GM19468 (cell line): ENCODE measurements around the gene HTR4.

Source experiments
- ATAC-seq: cut with Tn5 transposase; IDR thresholded peaks from one replicate; pipeline ENCODE4 v1.9.1; 2021; ENCODE audit warnings: mild to moderate bottlenecking, moderate library complexity, moderate number of reproducible peaks; ENCODE audit not compliant: unreplicated experiment; ENCODE audit errors: extremely low read depth

The HTR4 gene

DNA sequence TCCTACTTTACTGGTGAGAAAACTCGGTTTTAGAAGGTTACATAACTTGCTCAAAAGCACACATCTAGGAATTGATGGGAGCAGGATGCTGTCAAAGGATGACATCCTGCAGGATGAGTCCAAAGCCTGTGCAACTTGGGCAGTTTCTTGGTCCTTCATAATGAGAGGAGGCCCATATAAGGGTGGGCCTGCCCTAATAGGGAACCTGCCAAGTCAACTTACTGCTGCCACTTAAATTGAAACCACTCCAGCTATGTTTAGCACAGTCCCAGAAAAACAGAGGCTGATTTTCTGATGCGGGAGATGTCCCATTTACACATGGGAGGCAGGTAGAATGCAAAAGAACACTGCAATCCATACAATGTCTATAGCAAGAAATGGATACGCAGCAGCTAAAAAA, 208.7 kb downstream of the HTR4 start:
- no peak for ATAC-seq

DNA sequence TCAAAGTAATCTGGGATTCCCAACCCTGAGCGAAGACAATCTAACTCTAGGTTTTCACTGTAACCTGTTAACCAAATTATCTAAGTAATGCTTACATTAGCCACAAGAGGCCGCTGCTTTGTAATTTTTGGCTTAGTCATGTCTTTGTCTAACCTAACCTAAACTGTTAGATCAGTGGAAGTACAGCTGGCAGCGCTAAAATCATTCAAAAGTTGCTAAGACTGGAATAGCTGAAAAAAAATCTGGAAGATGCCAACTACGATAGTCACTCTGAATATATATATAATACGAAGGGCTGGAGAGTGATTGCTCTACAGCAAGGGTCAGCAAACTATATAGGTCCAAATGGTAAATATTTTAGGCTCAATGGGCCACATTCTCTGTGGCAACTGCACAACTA, 210.3 kb downstream of the HTR4 start:
- ATAC-seq = peak; percentile 91

DNA sequence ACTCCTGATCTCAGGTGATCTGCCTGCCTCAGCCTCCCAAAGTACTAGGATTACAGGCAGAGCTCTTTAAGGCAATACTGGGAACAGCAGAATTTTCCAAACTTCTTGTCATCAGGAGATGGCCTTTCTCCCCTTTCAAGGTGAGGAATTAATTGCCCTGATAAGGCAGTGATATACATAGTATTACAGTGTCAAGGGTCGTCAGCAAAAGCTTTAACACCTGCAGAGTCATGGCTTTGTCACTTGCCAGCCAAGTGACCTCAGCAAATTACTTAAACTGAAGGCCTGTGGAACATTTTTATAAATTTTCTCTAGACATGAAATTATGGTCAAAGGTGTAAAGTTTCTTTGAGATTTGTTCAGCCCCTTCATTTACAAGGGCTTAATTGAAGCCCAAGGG, 211.1 kb downstream of the HTR4 start:
- ATAC-seq = no peak

DNA sequence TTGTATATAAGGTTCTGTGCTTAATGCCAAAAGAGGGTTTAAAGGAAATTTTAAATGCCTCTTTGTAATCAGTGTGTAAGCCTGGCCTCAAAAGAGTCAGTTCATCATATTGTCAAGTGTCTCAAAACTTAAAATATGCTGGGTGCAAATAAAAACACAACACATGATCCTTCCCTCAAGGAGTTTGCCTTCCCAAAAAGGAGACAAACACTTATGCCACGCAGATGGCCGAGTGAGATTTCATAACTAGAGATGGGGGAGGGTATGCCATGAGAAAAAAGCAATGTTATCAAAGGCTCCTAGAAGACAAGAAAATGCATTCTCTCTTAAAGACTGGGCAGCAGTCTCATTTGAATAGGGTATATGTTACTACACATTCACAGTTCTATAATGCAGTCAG, 215.4 kb downstream of the HTR4 start:
- no peak for ATAC-seq

DNA sequence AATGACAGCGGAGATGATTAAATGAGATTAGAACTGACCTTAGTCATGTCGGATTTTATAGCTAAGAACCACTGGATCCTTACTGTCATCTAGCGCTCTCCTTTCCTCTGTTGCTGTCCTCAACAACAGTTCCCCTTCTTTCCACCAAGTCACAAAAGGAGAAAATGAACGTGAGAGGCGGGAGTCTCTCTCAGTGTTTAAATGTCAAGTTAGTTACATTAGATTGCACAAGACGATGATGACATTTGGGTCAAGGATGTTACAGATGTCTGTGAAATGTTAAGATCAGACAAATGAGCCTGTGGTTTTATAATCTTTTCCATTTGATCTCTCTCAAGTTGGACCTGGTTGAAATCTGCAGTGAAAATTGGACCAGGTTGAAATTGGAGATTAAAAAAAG, 217.1 kb downstream of the HTR4 start:
- ATAC-seq = no peak

DNA sequence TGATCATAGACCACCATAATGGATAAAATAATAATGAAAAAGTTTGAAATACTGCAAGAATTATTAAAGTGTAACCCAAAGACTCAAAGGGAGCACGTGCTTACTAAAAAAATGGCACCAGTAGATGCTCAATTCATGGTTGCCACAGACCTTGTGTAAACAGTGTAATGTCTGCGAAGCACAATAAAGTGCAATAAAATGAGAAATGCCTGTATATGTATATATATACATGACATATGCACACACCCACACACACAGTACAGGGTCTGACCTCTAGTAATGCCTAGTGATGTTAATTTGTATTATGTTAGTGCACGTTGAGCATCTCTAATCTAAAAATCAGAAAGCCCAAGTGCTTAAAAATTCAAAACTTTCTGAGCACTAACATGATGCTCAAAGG, 218.3 kb downstream of the HTR4 start:
- ATAC-seq = no peak

DNA sequence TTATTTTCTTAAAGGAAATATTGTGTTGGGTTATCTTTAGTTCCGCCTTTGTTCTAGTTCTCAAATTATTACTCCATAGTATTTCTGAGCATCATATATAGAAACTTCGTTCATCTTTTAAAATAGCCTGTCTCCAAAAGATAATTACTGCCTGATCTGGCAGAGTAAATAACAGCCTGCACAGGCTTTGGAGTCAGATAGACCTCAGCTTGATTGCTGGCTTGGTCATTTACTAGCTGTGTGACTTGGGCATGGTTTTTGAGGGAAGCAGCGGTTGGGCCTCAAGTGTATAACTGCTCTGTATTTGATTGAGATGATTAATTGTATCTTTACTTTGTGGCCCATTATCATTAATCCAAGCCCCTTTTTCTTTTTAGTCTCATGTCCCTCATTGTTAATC, 220.5 kb downstream of the HTR4 start:
- no peak for ATAC-seq
